ENCODE data around the gene S100A4. TPM values are rescaled to one million over a fixed set of nuclear protein-coding genes. Genes with fewer than 3 reads are reported as not detected.

The S100A4 gene
- total and polyA plus RNA-seq, 2 experiments from 2014 or later, result 14.2 to 36.0 TPM

- TF ChIP-seq CTCF (conservative IDR thresholded peaks at IDR 0.05; ENCODE audit: low read depth in 2 of 2) (no peak), ZNF331 (CRISPR knock-in tag; IDR thresholded peaks at IDR 0.05; ENCODE audit: low read depth) (no peak), POLR2AphosphoS5 (IDR thresholded peaks at IDR 0.05; ENCODE audit: low read depth) (no peak), EZH2 (IDR thresholded peaks at IDR 0.05; ENCODE audit: low read depth, unreplicated experiment) (no peak), ETS1 (IDR thresholded peaks at IDR 0.05) (no peak), ZNF114 (CRISPR knock-in tag; IDR thresholded peaks at IDR 0.05) (no peak)
- TF ChIP-seq, protein P1, sequence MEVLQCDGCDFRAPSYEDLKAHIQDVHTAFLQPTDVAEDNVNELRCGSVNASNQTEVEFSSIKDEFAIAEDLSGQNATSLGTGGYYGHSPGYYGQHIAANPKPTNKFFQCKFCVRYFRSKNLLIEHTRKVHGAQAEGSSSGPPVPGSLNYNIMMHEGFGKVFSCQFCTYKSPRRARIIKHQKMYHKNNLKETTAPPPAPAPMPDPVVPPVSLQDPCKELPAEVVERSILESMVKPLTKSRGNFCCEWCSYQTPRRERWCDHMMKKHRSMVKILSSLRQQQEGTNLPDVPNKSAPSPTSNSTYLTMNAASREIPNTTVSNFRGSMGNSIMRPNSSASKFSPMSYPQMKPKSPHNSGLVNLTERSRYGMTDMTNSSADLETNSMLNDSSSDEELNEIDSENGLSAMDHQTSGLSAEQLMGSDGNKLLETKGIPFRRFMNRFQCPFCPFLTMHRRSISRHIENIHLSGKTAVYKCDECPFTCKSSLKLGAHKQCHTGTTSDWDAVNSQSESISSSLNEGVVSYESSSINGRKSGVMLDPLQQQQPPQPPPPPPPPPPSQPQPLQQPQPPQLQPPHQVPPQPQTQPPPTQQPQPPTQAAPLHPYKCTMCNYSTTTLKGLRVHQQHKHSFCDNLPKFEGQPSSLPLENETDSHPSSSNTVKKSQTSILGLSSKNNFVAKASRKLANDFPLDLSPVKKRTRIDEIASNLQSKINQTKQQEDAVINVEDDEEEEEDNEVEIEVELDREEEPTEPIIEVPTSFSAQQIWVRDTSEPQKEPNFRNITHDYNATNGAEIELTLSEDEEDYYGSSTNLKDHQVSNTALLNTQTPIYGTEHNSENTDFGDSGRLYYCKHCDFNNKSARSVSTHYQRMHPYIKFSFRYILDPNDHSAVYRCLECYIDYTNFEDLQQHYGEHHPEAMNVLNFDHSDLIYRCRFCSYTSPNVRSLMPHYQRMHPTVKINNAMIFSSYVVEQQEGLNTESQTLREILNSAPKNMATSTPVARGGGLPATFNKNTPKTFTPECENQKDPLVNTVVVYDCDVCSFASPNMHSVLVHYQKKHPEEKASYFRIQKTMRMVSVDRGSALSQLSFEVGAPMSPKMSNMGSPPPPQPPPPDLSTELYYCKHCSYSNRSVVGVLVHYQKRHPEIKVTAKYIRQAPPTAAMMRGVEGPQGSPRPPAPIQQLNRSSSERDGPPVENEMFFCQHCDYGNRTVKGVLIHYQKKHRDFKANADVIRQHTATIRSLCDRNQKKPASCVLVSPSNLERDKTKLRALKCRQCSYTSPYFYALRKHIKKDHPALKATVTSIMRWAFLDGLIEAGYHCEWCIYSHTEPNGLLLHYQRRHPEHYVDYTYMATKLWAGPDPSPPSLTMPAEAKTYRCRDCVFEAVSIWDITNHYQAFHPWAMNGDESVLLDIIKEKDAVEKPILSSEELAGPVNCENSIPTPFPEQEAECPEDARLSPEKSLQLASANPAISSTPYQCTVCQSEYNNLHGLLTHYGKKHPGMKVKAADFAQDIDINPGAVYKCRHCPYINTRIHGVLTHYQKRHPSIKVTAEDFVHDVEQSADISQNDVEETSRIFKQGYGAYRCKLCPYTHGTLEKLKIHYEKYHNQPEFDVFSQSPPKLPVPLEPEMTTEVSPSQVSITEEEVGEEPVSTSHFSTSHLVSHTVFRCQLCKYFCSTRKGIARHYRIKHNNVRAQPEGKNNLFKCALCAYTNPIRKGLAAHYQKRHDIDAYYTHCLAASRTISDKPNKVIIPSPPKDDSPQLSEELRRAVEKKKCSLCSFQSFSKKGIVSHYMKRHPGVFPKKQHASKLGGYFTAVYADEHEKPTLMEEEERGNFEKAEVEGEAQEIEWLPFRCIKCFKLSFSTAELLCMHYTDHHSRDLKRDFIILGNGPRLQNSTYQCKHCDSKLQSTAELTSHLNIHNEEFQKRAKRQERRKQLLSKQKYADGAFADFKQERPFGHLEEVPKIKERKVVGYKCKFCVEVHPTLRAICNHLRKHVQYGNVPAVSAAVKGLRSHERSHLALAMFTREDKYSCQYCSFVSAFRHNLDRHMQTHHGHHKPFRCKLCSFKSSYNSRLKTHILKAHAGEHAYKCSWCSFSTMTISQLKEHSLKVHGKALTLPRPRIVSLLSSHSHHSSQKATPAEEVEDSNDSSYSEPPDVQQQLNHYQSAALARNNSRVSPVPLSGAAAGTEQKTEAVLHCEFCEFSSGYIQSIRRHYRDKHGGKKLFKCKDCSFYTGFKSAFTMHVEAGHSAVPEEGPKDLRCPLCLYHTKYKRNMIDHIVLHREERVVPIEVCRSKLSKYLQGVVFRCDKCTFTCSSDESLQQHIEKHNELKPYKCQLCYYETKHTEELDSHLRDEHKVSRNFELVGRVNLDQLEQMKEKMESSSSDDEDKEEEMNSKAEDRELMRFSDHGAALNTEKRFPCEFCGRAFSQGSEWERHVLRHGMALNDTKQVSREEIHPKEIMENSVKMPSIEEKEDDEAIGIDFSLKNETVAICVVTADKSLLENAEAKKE (CRISPR knock-in tag; IDR thresholded peaks at IDR 0.05), result no peak
- no peak overlapping the region for H3K4me2 ChIP-seq
- no peaks in the 10 kb centered on the region for H3F3A ChIP-seq (replicated peaks; ENCODE audit: low read depth)
- H2AFZ ChIP-seq, result no peak overlapping the region
- peaks cover 6% of the 10 kb centered on the region; the same call in 1 of the 2 replicates for H3K4me1 ChIP-seq (ENCODE audit: insufficient read depth)
- H3K27me3 ChIP-seq (ENCODE audit: insufficient read depth), result no peaks in the 10 kb centered on the region
- no peak overlapping the region for H3K4me3 ChIP-seq
- H3K36me3 ChIP-seq (ENCODE audit: insufficient read depth), result no peaks in the 10 kb centered on the region
- no peaks in the 10 kb centered on the region for H4K20me1 ChIP-seq (replicated peaks; ENCODE audit: insufficient read depth)
- H3K27ac ChIP-seq (ENCODE audit: low read depth), result no peak overlapping the region
- no peaks in the 10 kb centered on the region for H3K9me2 ChIP-seq (ENCODE audit: insufficient read depth)
- Mint-ChIP-seq H3K4me3 (no peak overlapping the region), H3K36me3 (ENCODE audit: low read depth) (no peaks in the 10 kb centered on the region), H3K9me3 (no peaks in the 10 kb centered on the region), H3K27ac (no peak overlapping the region), H3K27me3 (ENCODE audit: insufficient read depth, low read depth, poor library complexity) (peaks cover 18% of the 10 kb centered on the region), H3K4me1 (peaks cover 47% of the 10 kb centered on the region)
- no peaks in the 10 kb centered on the region for H3K79me2 ChIP-seq (replicated peaks; ENCODE audit: insufficient read depth)
- DNase-seq (ENCODE audit: low spot score) (no peak), ATAC-seq (no peak)
These were observed 5.4 kb upstream of the S100A4 start for GRCh38 chr1:153550827-153551500.

Data from GM23338 (cell line).